Activated naive CD8-positive, alpha-beta T cell treated with anti-CD3 and anti-CD28 coated beads, Interleukin-2, amount 10 ng/mL, durations not matched to agents 7 days and 5 days (primary cell): Measurements from ENCODE around the gene TRIM2. TPM values are rescaled to one million over a fixed set of nuclear protein-coding genes. Genes with fewer than 3 reads are reported as not detected.
A peak's percentile ranks its signal among the peaks of the same experiment; 100 is the strongest.

Source experiments
- ATAC-seq: fragments of 150-1000 bp; cut with Tn5 transposase; one replicate; pipeline ENCODE4 v1.10.0; 2021; ENCODE audit warnings: low read depth, moderate library complexity
- POLR2A ChIA-PET: fragments of 350-600 bp; sonication (Branson Sonifier 250); formaldehyde crosslinking; loops from one replicate; lab custom pipeline; 2021; ENCODE audit warnings: antibody characterized with exemption; lab: Charles Lee
- DNase-seq: peaks from one replicate; pipeline ENCODE4 v3.0.0; 2021
- H3K27ac Mint-ChIP-seq: one replicate; pipeline ENCODE4 v1.8.0; 2022; ENCODE audit warnings: mild to moderate bottlenecking, mixed read lengths
- H3K27me3 Mint-ChIP-seq: one replicate; pipeline ENCODE4 v1.8.0; 2022; ENCODE audit warnings: mild to moderate bottlenecking, moderate library complexity, mixed read lengths
- H3K36me3 Mint-ChIP-seq: one replicate; pipeline ENCODE4 v1.8.0; 2021; ENCODE audit warnings: mild to moderate bottlenecking, mixed read lengths
- H3K4me1 Mint-ChIP-seq: one replicate; pipeline ENCODE4 v1.8.0; 2021; ENCODE audit warnings: mixed read lengths
- H3K4me3 Mint-ChIP-seq: one replicate; pipeline ENCODE4 v1.8.0; 2022; ENCODE audit warnings: mild to moderate bottlenecking, moderate library complexity, mixed read lengths
- H3K9me3 Mint-ChIP-seq: one replicate; pipeline ENCODE4 v1.8.0; 2021; ENCODE audit warnings: mixed read lengths
- total RNA-seq, 2 experiments: library from RNA; stranded (reverse); gene quantifications; one replicate each; pipeline ENCODE4 v1.2.3, GENCODE V29; 2021

TRIM2 gene
- total RNA-seq, 2 experiments from 2014 or later = 0.62 to 0.75 TPM

- POLR2A ChIA-PET = no interaction called here
- peaks cover 6% of the 10 kb centered on the region for H3K4me1 Mint-ChIP-seq
- peaks cover 13% of the 10 kb centered on the region for H3K27me3 Mint-ChIP-seq
- ATAC-seq = no peak
- no peaks in the 10 kb centered on the region for H3K36me3 Mint-ChIP-seq
- H3K4me3 Mint-ChIP-seq = no peak overlapping the region
- H3K27ac Mint-ChIP-seq = no peak overlapping the region
- no peak for DNase-seq
- H3K9me3 Mint-ChIP-seq = no peaks in the 10 kb centered on the region
These were observed 129.6 kb downstream of the TRIM2 start for GRCh38 chr4:153333874-153334273.

GRCh38 chr4:153335665-153336064 lies 131.4 kb downstream of the TRIM2 start:
- Mint-ChIP-seq H3K36me3 (no peaks in the 10 kb centered on the region), H3K4me1 (peaks cover 6% of the 10 kb centered on the region), H3K27ac (no peak overlapping the region), H3K4me3 (no peak overlapping the region), H3K27me3 (peaks cover 17% of the 10 kb centered on the region), H3K9me3 (no peaks in the 10 kb centered on the region)
- POLR2A ChIA-PET = no interaction called here
- ATAC-seq (no peak), DNase-seq (no peak)

- Mint-ChIP-seq H3K27ac (no peak overlapping the region), H3K4me1 (peaks cover 16% of the 10 kb centered on the region), H3K9me3 (no peaks in the 10 kb centered on the region), H3K36me3 (no peaks in the 10 kb centered on the region), H3K27me3 (peaks cover 24% of the 10 kb centered on the region), H3K4me3 (no peak overlapping the region)
- ATAC-seq (no peak), DNase-seq (no peak)
- POLR2A ChIA-PET = no interaction called here
These were observed 133.4 kb downstream of the TRIM2 start for GRCh38 chr4:153337686-153338085.

GRCh38 chr4:153341575-153342090 lies 137.4 kb downstream of the TRIM2 start:
- Mint-ChIP-seq H3K4me1 (peaks cover 15% of the 10 kb centered on the region), H3K4me3 (no peak overlapping the region), H3K27ac (no peak overlapping the region), H3K27me3 (peaks cover 22% of the 10 kb centered on the region), H3K36me3 (no peaks in the 10 kb centered on the region), H3K9me3 (no peaks in the 10 kb centered on the region)
- POLR2A ChIA-PET = no interaction called here
- DNase-seq (no peak), ATAC-seq (no peak)

GRCh38 chr4:153342751-153343552 lies 138.7 kb downstream of the TRIM2 start:
- Mint-ChIP-seq H3K4me1 (peaks cover 27% of the 10 kb centered on the region), H3K27me3 (peaks cover 20% of the 10 kb centered on the region), H3K27ac (no peak overlapping the region), H3K4me3 (no peak overlapping the region), H3K36me3 (peaks cover 4% of the 10 kb centered on the region), H3K9me3 (no peaks in the 10 kb centered on the region)
- ATAC-seq (no peak), DNase-seq (no peak)
- POLR2A ChIA-PET = no interaction called here

- Mint-ChIP-seq H3K4me1 (peaks cover 34% of the 10 kb centered on the region), H3K27me3 (peaks cover 20% of the 10 kb centered on the region), H3K4me3 (peak within 1 kb of the TSS; percentile 96), H3K36me3 (peaks cover 10% of the 10 kb centered on the region), H3K9me3 (no peaks in the 10 kb centered on the region), H3K27ac (peak within 1 kb of the TSS; percentile 93)
- peak; percentile 93 for ATAC-seq
- DNase-seq = peak; percentile 97
- POLR2A ChIA-PET = interaction anchor here (0.6 to 4.4 kb wide), 8 partner anchors 10 to 299 kb away, joined by 3 to 32 read pairs (median 8); partner anchors contain the start of gene TMEM131L
These were observed 140.1 kb downstream of the TRIM2 start, which contains the start of gene MND1 for GRCh38 chr4:153344131-153345011. Gene MND1 (plus strand): TSS chr4:153344688. CDS start chr4:153344738, 50 bp downstream.

- peak overlapping the region; percentile 93 for H3K27ac Mint-ChIP-seq
- POLR2A ChIA-PET = interaction anchor here (0.6 to 4.4 kb wide), 15 partner anchors 9 to 298 kb away, joined by 3 to 32 read pairs (median 4); partner anchors contain the start of gene TMEM131L
These were observed 141.1 kb downstream of the TRIM2 start for GRCh38 chr4:153345012-153345981.

GRCh38 chr4:153346031-153346430 lies 141.8 kb downstream of the TRIM2 start:
- H3K4me3 Mint-ChIP-seq = peak overlapping the region; percentile 96
- ATAC-seq (no peak), DNase-seq (no peak)
- no peak overlapping the region for H3K27ac Mint-ChIP-seq
- no peaks in the 10 kb centered on the region for H3K9me3 Mint-ChIP-seq
- POLR2A ChIA-PET = interaction anchor here (0.9 to 4.4 kb wide), 9 partner anchors 8 to 297 kb away, joined by 3 to 32 read pairs (median 8); partner anchors contain the start of gene TMEM131L
- H3K27me3 Mint-ChIP-seq = peaks cover 9% of the 10 kb centered on the region
- peaks cover 37% of the 10 kb centered on the region for H3K4me1 Mint-ChIP-seq
- peaks cover 18% of the 10 kb centered on the region for H3K36me3 Mint-ChIP-seq

More at GRCh38 chr4:153345012-153345981, 141.1 kb downstream of the TRIM2 start:
- Mint-ChIP-seq H3K4me3 (peak overlapping the region; percentile 96), H3K4me1 (peaks cover 36% of the 10 kb centered on the region), H3K27me3 (peaks cover 15% of the 10 kb centered on the region), H3K36me3 (peaks cover 15% of the 10 kb centered on the region), H3K9me3 (no peaks in the 10 kb centered on the region)
- DNase-seq (peak; percentile 30), ATAC-seq (peak; percentile 48)

- POLR2A ChIA-PET = interaction anchor here (1.8 to 4.4 kb wide), 6 partner anchors 8 to 297 kb away, joined by 6 to 32 read pairs (median 8); partner anchors contain the start of gene TMEM131L
- peaks cover 33% of the 10 kb centered on the region for H3K4me1 Mint-ChIP-seq
These were observed 142.3 kb downstream of the TRIM2 start for GRCh38 chr4:153346563-153346962.

GRCh38 chr4:153347117-153347516 lies 142.9 kb downstream of the TRIM2 start:
- Mint-ChIP-seq H3K36me3 (peaks cover 22% of the 10 kb centered on the region), H3K4me3 (peak overlapping the region; percentile 17), H3K4me1 (peaks cover 30% of the 10 kb centered on the region), H3K27ac (no peak overlapping the region), H3K27me3 (peaks cover 5% of the 10 kb centered on the region), H3K9me3 (no peaks in the 10 kb centered on the region)
- no peak for DNase-seq
- POLR2A ChIA-PET = interaction anchor here (4.4 kb wide), 1 partner anchor 121 kb away, joined by 32 read pairs; the partner anchor contains the start of gene TMEM131L
- ATAC-seq = no peak

More at GRCh38 chr4:153346563-153346962, 142.3 kb downstream of the TRIM2 start:
- H3K4me3 Mint-ChIP-seq = peak overlapping the region; percentile 46
- peaks cover 22% of the 10 kb centered on the region for H3K36me3 Mint-ChIP-seq
- H3K27ac Mint-ChIP-seq = no peak overlapping the region
- ATAC-seq (no peak), DNase-seq (no peak)
- no peaks in the 10 kb centered on the region for H3K9me3 Mint-ChIP-seq
- peaks cover 5% of the 10 kb centered on the region for H3K27me3 Mint-ChIP-seq

GRCh38 chr4:153348006-153348405 lies 143.8 kb downstream of the TRIM2 start:
- no peak for DNase-seq
- peaks cover 24% of the 10 kb centered on the region for H3K36me3 Mint-ChIP-seq
- ATAC-seq = no peak
- H3K4me3 Mint-ChIP-seq = peak overlapping the region; percentile 17
- peaks cover 31% of the 10 kb centered on the region for H3K4me1 Mint-ChIP-seq
- peaks cover 2% of the 10 kb centered on the region for H3K27me3 Mint-ChIP-seq
- H3K27ac Mint-ChIP-seq = no peak overlapping the region
- H3K9me3 Mint-ChIP-seq = no peaks in the 10 kb centered on the region
- POLR2A ChIA-PET = interaction anchor here (0.7 to 1.6 kb wide), 2 partner anchors 79 to 118 kb away, joined by 3 to 4 read pairs; partner anchors contain the start of gene TMEM131L
